ENCODE data around the gene PIP5K1A. TPM values are rescaled to one million over a fixed set of nuclear protein-coding genes. Genes with fewer than 3 reads are reported as not detected.
"Not testable (repeated sequence)": the region's sequence is repeated elsewhere in the genome, so short reads cannot be mapped to it uniquely, and the experiment has no call there.

The PIP5K1A gene
- total and polyA plus RNA-seq, 2 experiments from 2014 or later, result 21.6 to 91.3 TPM

GRCh38 chr1:151265446-151266236, 67.3 kb downstream of the PIP5K1A start:
- Histone ChIP-seq H3K4me1 (ENCODE audit: low read depth) (no peaks in the 10 kb centered on the region), H3K9me3 (ENCODE audit: low read depth) (no peaks in the 10 kb centered on the region), H3K27ac (no peak overlapping the region), H3K27me3 (no peaks in the 10 kb centered on the region), H3K4me3 (no peak overlapping the region), H3K36me3 (peaks cover 20% of the 10 kb centered on the region)
- no peak for DNase-seq (ENCODE audit: low read depth in 1 of 2, low spot score in 1 of 2)
- TF ChIP-seq, protein P1, sequence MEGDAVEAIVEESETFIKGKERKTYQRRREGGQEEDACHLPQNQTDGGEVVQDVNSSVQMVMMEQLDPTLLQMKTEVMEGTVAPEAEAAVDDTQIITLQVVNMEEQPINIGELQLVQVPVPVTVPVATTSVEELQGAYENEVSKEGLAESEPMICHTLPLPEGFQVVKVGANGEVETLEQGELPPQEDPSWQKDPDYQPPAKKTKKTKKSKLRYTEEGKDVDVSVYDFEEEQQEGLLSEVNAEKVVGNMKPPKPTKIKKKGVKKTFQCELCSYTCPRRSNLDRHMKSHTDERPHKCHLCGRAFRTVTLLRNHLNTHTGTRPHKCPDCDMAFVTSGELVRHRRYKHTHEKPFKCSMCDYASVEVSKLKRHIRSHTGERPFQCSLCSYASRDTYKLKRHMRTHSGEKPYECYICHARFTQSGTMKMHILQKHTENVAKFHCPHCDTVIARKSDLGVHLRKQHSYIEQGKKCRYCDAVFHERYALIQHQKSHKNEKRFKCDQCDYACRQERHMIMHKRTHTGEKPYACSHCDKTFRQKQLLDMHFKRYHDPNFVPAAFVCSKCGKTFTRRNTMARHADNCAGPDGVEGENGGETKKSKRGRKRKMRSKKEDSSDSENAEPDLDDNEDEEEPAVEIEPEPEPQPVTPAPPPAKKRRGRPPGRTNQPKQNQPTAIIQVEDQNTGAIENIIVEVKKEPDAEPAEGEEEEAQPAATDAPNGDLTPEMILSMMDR (IDR thresholded peaks at IDR 0.05; ENCODE audit: low read depth, low read length), result no peak

GRCh38 chr1:151266315-151266714, 68.0 kb downstream of the PIP5K1A start:
- peaks cover 20% of the 10 kb centered on the region for H3K36me3 ChIP-seq
- TF ChIP-seq, protein P1 (IDR thresholded peaks at IDR 0.05; ENCODE audit: low read depth, low read length), result no peak

GRCh38 chr1:151266821-151267220, 68.5 kb downstream of the PIP5K1A start:
- no peaks in the 10 kb centered on the region for H3K4me1 ChIP-seq (ENCODE audit: low read depth)
- no peak overlapping the region for H3K27ac ChIP-seq
- TF ChIP-seq, protein P1 (IDR thresholded peaks at IDR 0.05; ENCODE audit: low read depth, low read length), result no peak
- no peak for DNase-seq (ENCODE audit: low read depth in 1 of 2, low spot score in 1 of 2)
- H3K36me3 ChIP-seq, result peaks cover 20% of the 10 kb centered on the region
- no peaks in the 10 kb centered on the region for H3K9me3 ChIP-seq (ENCODE audit: low read depth)
- no peak overlapping the region for H3K4me3 ChIP-seq
- no peaks in the 10 kb centered on the region for H3K27me3 ChIP-seq

More at GRCh38 chr1:151266315-151266714, 68.0 kb downstream of the PIP5K1A start:
- Histone ChIP-seq H3K9me3 (ENCODE audit: low read depth) (no peaks in the 10 kb centered on the region), H3K4me1 (ENCODE audit: low read depth) (no peaks in the 10 kb centered on the region), H3K27me3 (no peaks in the 10 kb centered on the region), H3K27ac (no peak overlapping the region), H3K4me3 (no peak overlapping the region)
- no peak for DNase-seq (ENCODE audit: low read depth in 1 of 2, low spot score in 1 of 2)

- Histone ChIP-seq H3K36me3 (peaks cover 17% of the 10 kb centered on the region), H3K9me3 (ENCODE audit: low read depth) (no peaks in the 10 kb centered on the region), H3K4me1 (ENCODE audit: low read depth) (no peaks in the 10 kb centered on the region), H3K27ac (no peak overlapping the region), H3K4me3 (no peak overlapping the region), H3K27me3 (no peaks in the 10 kb centered on the region)
- DNase-seq (ENCODE audit: low read depth in 1 of 2, low spot score in 1 of 2), result no peak
- TF ChIP-seq, protein P1 (IDR thresholded peaks at IDR 0.05; ENCODE audit: low read depth, low read length), result no peak
These were observed 69.4 kb downstream of the PIP5K1A start for GRCh38 chr1:151267760-151268159.

GRCh38 chr1:151273924-151274466, 75.6 kb downstream of the PIP5K1A start:
- DNase-seq (ENCODE audit: low read depth in 1 of 2, low spot score in 1 of 2), result no peak
- Histone ChIP-seq H3K27me3 (no peaks in the 10 kb centered on the region), H3K4me1 (ENCODE audit: low read depth) (no peaks in the 10 kb centered on the region), H3K36me3 (no peaks in the 10 kb centered on the region), H3K27ac (no peak overlapping the region), H3K4me3 (no peak overlapping the region), H3K9me3 (ENCODE audit: low read depth) (no peaks in the 10 kb centered on the region)
- TF ChIP-seq, protein P1 (IDR thresholded peaks at IDR 0.05; ENCODE audit: low read depth, low read length), result no peak

DNA sequence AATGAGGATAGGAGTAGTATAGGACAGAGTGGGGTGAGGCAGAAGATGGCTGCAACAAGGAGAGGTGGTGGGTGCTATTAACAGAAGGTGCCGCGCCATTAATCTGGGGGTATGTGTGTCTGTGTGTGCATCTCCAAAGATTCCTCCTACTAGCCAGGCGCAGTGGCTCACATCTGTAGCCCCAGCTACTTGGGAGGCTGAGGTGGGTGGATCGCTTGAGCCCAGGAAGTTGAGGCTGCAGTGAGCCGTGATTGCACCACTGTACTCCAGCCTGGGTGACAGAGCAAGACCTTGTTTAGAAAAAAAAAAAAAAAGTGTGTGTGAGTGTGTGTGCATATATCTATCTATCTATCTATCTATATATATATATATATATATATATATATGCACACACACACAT, 77.0 kb downstream of the PIP5K1A start:
- H3K4me3 ChIP-seq; H3K27me3 ChIP-seq; H3K4me1 ChIP-seq (ENCODE audit: low read depth); H3K36me3 ChIP-seq; H3K9me3 ChIP-seq (ENCODE audit: low read depth); H3K27ac ChIP-seq; DNase-seq (ENCODE audit: low read depth in 1 of 2, low spot score in 1 of 2): not testable (repeated sequence)
